ENCODE results near the gene JCHAIN. TPM values are rescaled to one million over a fixed set of nuclear protein-coding genes. Genes with fewer than 3 reads are reported as not detected.
"Not testable (repeated sequence)": the region's sequence is repeated elsewhere in the genome, so short reads cannot be mapped to it uniquely, and the experiment has no call there.

JCHAIN gene
- total RNA-seq, 1 donor from 2014 or later = not detected

GRCh38 chr4:70688795-70689231 is 22.5 kb upstream of the JCHAIN start:
- no peak for DNase-seq (ENCODE audit: low read depth, low spot score)

GRCh38 chr4:70687821-70688794 is 21.8 kb upstream of the JCHAIN start, which contains the start of gene UTP3:
Gene UTP3, plus strand, starts transcription at chr4:70688532. Its CDS starts 146 bp downstream, at chr4:70688678.
- peak; percentile 94 for DNase-seq (ENCODE audit: low read depth, low spot score)

- DNase-seq (ENCODE audit: low read depth, low spot score) = no peak
Observed at GRCh38 chr4:70687392-70687791, 21.1 kb upstream of the JCHAIN start.

GRCh38 chr4:70682142-70682541 is 15.8 kb upstream of the JCHAIN start:
- not testable (repeated sequence) for DNase-seq (ENCODE audit: low read depth, low spot score)

GRCh38 chr4:70681704-70682103 is 15.4 kb upstream of the JCHAIN start:
- no peak for DNase-seq (ENCODE audit: low read depth, low spot score)

GRCh38 chr4:70680934-70681333 is 14.6 kb upstream of the JCHAIN start:
- DNase-seq (ENCODE audit: low read depth, low spot score) = no peak

GRCh38 chr4:70678383-70678999 is 12.2 kb upstream of the JCHAIN start:
- no peak for DNase-seq (ENCODE audit: low read depth, low spot score)

GRCh38 chr4:70676554-70677090 is 10.3 kb upstream of the JCHAIN start:
- DNase-seq (ENCODE audit: low read depth, low spot score) = no peak

- no peak for DNase-seq (ENCODE audit: low read depth, low spot score)
Observed at GRCh38 chr4:70674731-70675130, 8.4 kb upstream of the JCHAIN start.

- no peak for DNase-seq (ENCODE audit: low read depth, low spot score)
Observed at GRCh38 chr4:70674191-70674590, 7.9 kb upstream of the JCHAIN start.

- no peak for DNase-seq (ENCODE audit: low read depth, low spot score)
Observed at GRCh38 chr4:70671091-70671490, 4.8 kb upstream of the JCHAIN start.

GRCh38 chr4:70670332-70671014 is 4.2 kb upstream of the JCHAIN start:
- no peak for DNase-seq (ENCODE audit: low read depth, low spot score)

- DNase-seq (ENCODE audit: low read depth, low spot score) = no peak
Observed at GRCh38 chr4:70667740-70668535, 1.6 kb upstream of the JCHAIN start.

GRCh38 chr4:70661309-70661922 is 4.9 kb downstream of the JCHAIN start:
- not testable (repeated sequence) for DNase-seq (ENCODE audit: low read depth, low spot score)

GRCh38 chr4:70660106-70660505 is 6.2 kb downstream of the JCHAIN start:
- DNase-seq (ENCODE audit: low read depth, low spot score) = no peak

- DNase-seq (ENCODE audit: low read depth, low spot score) = no peak
Observed at GRCh38 chr4:70658418-70658817, 7.9 kb downstream of the JCHAIN start.

GRCh38 chr4:70657326-70657725 is 9.0 kb downstream of the JCHAIN start:
- no peak for DNase-seq (ENCODE audit: low read depth, low spot score)

GRCh38 chr4:70654605-70655011 is 11.7 kb downstream of the JCHAIN start:
- no peak for DNase-seq (ENCODE audit: low read depth, low spot score)

- DNase-seq (ENCODE audit: low read depth, low spot score) = no peak
Observed at GRCh38 chr4:70651864-70652506, 14.3 kb downstream of the JCHAIN start.

GRCh38 chr4:70650741-70651140 is 15.6 kb downstream of the JCHAIN start:
- not testable (repeated sequence) for DNase-seq (ENCODE audit: low read depth, low spot score)

Data from pulmonary artery endothelial cell (primary cell).